Suprapubic skin (tissue), 4 donors: ENCODE data around the gene DGKH. TPM values are rescaled to one million over a fixed set of nuclear protein-coding genes. Genes with fewer than 3 reads are reported as not detected.

Experiments used
- DNase-seq, 2 donors: peaks; one replicate each; pipeline ENCODE4 v3.0.0-alpha.2; 2019; ENCODE audit warnings: low spot score in 2 of 2
- H3K27ac ChIP-seq: fragments of 200-600 bp; sonication (generic); one replicate; pipeline ENCODE4 v1.5.1; 2019
- H3K27me3 ChIP-seq: fragments of 200-600 bp; sonication (generic); one replicate; pipeline ENCODE4 v1.5.1; 2019
- H3K36me3 ChIP-seq: fragments of 200-600 bp; sonication (generic); one replicate; pipeline ENCODE4 v1.5.1; 2019
- H3K4me1 ChIP-seq: fragments of 200-600 bp; sonication (generic); one replicate; pipeline ENCODE4 v1.5.1; 2019
- H3K4me3 ChIP-seq: fragments of 200-600 bp; sonication (generic); one replicate; pipeline ENCODE4 v1.5.1; 2019; ENCODE audit warnings: mild to moderate bottlenecking
- H3K9me3 ChIP-seq: fragments of 200-600 bp; sonication (generic); one replicate; pipeline ENCODE4 v1.5.1; 2019
- CTCF ChIP-seq, 2 donors: fragments of 200-600 bp in 1 of 2; fragments of 450-650 bp in 1 of 2; sonication (generic) in 1 of 2; IDR thresholded peaks; one replicate each; pipeline ENCODE4 v1.5.1; 2016 to 2019; ENCODE audit warnings: antibody characterized with exemption in 2 of 2, mild to moderate bottlenecking in 1 of 2, moderate library complexity in 1 of 2
- EP300 ChIP-seq: sonication (generic); formaldehyde crosslinking; IDR thresholded peaks from one replicate; pipeline ENCODE4 v1.6.1; 2017; ENCODE audit warnings: antibody characterized with exemption
- POLR2A ChIP-seq, 2 donors: fragments of 450-650 bp; IDR thresholded peaks; one replicate each; pipeline ENCODE4 v1.6.1; 2017; ENCODE audit warnings: antibody characterized with exemption in 2 of 2, mild to moderate bottlenecking in 2 of 2, moderate library complexity in 2 of 2
- POLR2AphosphoS5 ChIP-seq, 3 donors: sonication (generic); formaldehyde crosslinking; IDR thresholded peaks; one replicate each; pipeline ENCODE4 v1.6.1; 2017; ENCODE audit warnings: antibody characterized with exemption in 3 of 3
- WGBS: methylation state at CpG from one replicate; pipeline ENCODE4 v1.1.5; 2018; 5-methylcytosine and 5-hydroxymethylcytosine counted together
- total RNA-seq, 4 donors: library from RNA; depleted of rRNA; stranded (reverse); fragments of >200 nt; gene quantifications; one replicate each; pipeline ENCODE4 v1.1.0, GENCODE V29; 2016

DGKH gene
- total RNA-seq, 4 donors from 2014 or later = 14.8 to 28.0 (median 16.9) TPM

GRCh38 chr13:42146359-42146758 lies 97.9 kb downstream of the DGKH start:
- no peak for TF ChIP-seq POLR2A (IDR thresholded peaks at IDR 0.05)
- TF ChIP-seq EP300 = no peak
- no peak for TF ChIP-seq CTCF (IDR thresholded peaks at IDR 0.05)
- no peak for TF ChIP-seq POLR2AphosphoS5 (IDR thresholded peaks at IDR 0.05)
- H3K9me3 ChIP-seq = no peaks in the 10 kb centered on the region
- WGBS = 63% methylated on average over 2 of the region's 2 CpGs
- H3K4me3 ChIP-seq = no peak overlapping the region
- no peak overlapping the region for H3K27ac ChIP-seq
- no peaks in the 10 kb centered on the region for H3K27me3 ChIP-seq
- H3K36me3 ChIP-seq = no peaks in the 10 kb centered on the region
- DNase-seq = no peak
- no peaks in the 10 kb centered on the region for H3K4me1 ChIP-seq

GRCh38 chr13:42148538-42148937 lies 100.1 kb downstream of the DGKH start:
- no peak for TF ChIP-seq POLR2AphosphoS5 (IDR thresholded peaks at IDR 0.05)
- no peak for TF ChIP-seq EP300
- TF ChIP-seq CTCF (IDR thresholded peaks at IDR 0.05) = no peak
- TF ChIP-seq POLR2A (IDR thresholded peaks at IDR 0.05) = no peak
- Histone ChIP-seq H3K4me3 (no peak overlapping the region), H3K27ac (no peak overlapping the region), H3K36me3 (no peaks in the 10 kb centered on the region), H3K9me3 (no peaks in the 10 kb centered on the region), H3K27me3 (no peaks in the 10 kb centered on the region), H3K4me1 (no peaks in the 10 kb centered on the region)
- no peak for DNase-seq
- 86% methylated on average over 7 of the region's 7 CpGs for WGBS

- DNase-seq = no peak
- H3K27ac ChIP-seq = no peak overlapping the region
- H3K27me3 ChIP-seq = no peaks in the 10 kb centered on the region
- no peaks in the 10 kb centered on the region for H3K36me3 ChIP-seq
- H3K4me3 ChIP-seq = no peak overlapping the region
- TF ChIP-seq POLR2A (IDR thresholded peaks at IDR 0.05) (no peak), EP300 (no peak), POLR2AphosphoS5 (IDR thresholded peaks at IDR 0.05) (no peak)
- H3K4me1 ChIP-seq = no peaks in the 10 kb centered on the region
- H3K9me3 ChIP-seq = no peaks in the 10 kb centered on the region
- 68% methylated on average over 4 of the region's 4 CpGs for WGBS
Measured at GRCh38 chr13:42149136-42149535, 100.7 kb downstream of the DGKH start.

GRCh38 chr13:42151781-42152180 lies 103.3 kb downstream of the DGKH start:
- 70% methylated on average over 1 of the region's 1 CpG for WGBS

GRCh38 chr13:42152495-42152894 lies 104.0 kb downstream of the DGKH start:
- no peak for DNase-seq
- Histone ChIP-seq H3K4me1 (no peaks in the 10 kb centered on the region), H3K36me3 (peaks cover 14% of the 10 kb centered on the region), H3K27me3 (no peaks in the 10 kb centered on the region), H3K4me3 (no peak overlapping the region), H3K27ac (no peak overlapping the region), H3K9me3 (no peaks in the 10 kb centered on the region)
- TF ChIP-seq CTCF (IDR thresholded peaks at IDR 0.05) = no peak
- TF ChIP-seq POLR2A (IDR thresholded peaks at IDR 0.05) = no peak
- TF ChIP-seq POLR2AphosphoS5 (IDR thresholded peaks at IDR 0.05) = no peak
- no peak for TF ChIP-seq EP300
- 97% methylated on average over 4 of the region's 4 CpGs for WGBS

More at GRCh38 chr13:42151781-42152180, 103.3 kb downstream of the DGKH start:
- Histone ChIP-seq H3K27me3 (no peaks in the 10 kb centered on the region), H3K4me1 (no peaks in the 10 kb centered on the region), H3K36me3 (peaks cover 11% of the 10 kb centered on the region), H3K4me3 (no peak overlapping the region), H3K27ac (no peak overlapping the region), H3K9me3 (no peaks in the 10 kb centered on the region)
- DNase-seq = no peak
- no peak for TF ChIP-seq EP300
- TF ChIP-seq POLR2A (IDR thresholded peaks at IDR 0.05) = no peak
- TF ChIP-seq POLR2AphosphoS5 (IDR thresholded peaks at IDR 0.05) = no peak
- no peak for TF ChIP-seq CTCF (IDR thresholded peaks at IDR 0.05)
